ENCODE data around the gene RGS18. TPM values are rescaled to one million over a fixed set of nuclear protein-coding genes. Genes with fewer than 3 reads are reported as not detected.

RGS18 gene
- polyA plus RNA-seq, 3 donors = 43.7 to 57.0 (median 49.0) TPM

DNA sequence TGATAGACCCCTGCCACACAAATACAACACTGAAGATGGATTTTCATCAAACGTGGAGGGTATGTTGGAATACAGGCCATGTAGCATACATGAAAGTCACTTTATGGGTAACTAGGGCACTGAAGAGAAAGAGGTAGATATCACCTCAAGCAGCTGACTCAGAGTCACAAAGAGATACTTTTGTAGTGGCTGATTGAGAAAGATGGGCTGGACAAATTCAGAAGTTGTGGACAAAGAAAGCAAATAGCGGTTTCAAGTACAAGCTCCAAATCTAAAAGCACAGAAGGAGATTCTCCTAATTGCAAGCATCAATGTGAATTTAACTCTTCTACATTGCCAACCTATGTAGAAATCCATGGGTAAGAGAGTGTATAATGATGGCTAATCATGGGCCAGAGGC, 35.0 kb upstream of the RGS18 start:
- Histone ChIP-seq H3K79me2 (ENCODE audit: insufficient read depth, low read length) (no peaks in the 10 kb centered on the region), H3K9me3 (replicated peaks in 1 of 2; ENCODE audit: control insufficient read depth in 1 of 2, insufficient read depth in 1 of 2, low read length in 2 of 2) (no peaks in the 10 kb centered on the region), H4K20me1 (ENCODE audit: insufficient read depth, low read length) (no peaks in the 10 kb centered on the region), H3K4me3 (replicated peaks in 1 of 3; ENCODE audit: low read depth in 2 of 3, low read length in 3 of 3) (no peak overlapping the region), H3K4me1 (ENCODE audit: control insufficient read depth in 1 of 2, insufficient read depth in 2 of 2, low read length in 2 of 2) (no peaks in the 10 kb centered on the region), H3K27me3 (ENCODE audit: control insufficient read depth in 2 of 2, insufficient read depth in 2 of 2, low read length in 2 of 2) (no peaks in the 10 kb centered on the region), H2AFZ (ENCODE audit: insufficient read depth, low read depth, low read length, poor library complexity, severe bottlenecking) (no peak overlapping the region), H3K9ac (ENCODE audit: insufficient read depth, low read length, poor library complexity, severe bottlenecking) (no peak overlapping the region), H3K27ac (ENCODE audit: low read depth in 1 of 2, low read length in 2 of 2) (no peak overlapping the region), H3K36me3 (replicated peaks in 1 of 2; ENCODE audit: control insufficient read depth in 1 of 2, insufficient read depth in 2 of 2, low read length in 2 of 2) (no peaks in the 10 kb centered on the region), H3K4me2 (replicated peaks; ENCODE audit: extremely low read depth, low read length, poor library complexity, severe bottlenecking) (no peak overlapping the region)
- H3K27me3 Mint-ChIP-seq (ENCODE audit: low read depth in 3 of 3) = peaks cover 0 to 1% (median 0%) of the 10 kb centered on the region in 3 donors
- intact Hi-C loops (cut with micrococcal nuclease) = no loop called here
- WGBS (ENCODE audit: insufficient coverage) = no CpG with 5 or more reads among the region's 2 CpGs
- no peaks in the 10 kb centered on the region for H3K36me3 Mint-ChIP-seq
- no peak overlapping the region for H3K27ac Mint-ChIP-seq
- no peak overlapping the region for H3K4me3 Mint-ChIP-seq
- peaks cover 0 to 11% (median 5%) of the 10 kb centered on the region in 7 donors for H3K9me3 Mint-ChIP-seq
- DNase-seq = no peak
- no peaks in the 10 kb centered on the region for H3K4me1 Mint-ChIP-seq
- TF ChIP-seq, protein P1, sequence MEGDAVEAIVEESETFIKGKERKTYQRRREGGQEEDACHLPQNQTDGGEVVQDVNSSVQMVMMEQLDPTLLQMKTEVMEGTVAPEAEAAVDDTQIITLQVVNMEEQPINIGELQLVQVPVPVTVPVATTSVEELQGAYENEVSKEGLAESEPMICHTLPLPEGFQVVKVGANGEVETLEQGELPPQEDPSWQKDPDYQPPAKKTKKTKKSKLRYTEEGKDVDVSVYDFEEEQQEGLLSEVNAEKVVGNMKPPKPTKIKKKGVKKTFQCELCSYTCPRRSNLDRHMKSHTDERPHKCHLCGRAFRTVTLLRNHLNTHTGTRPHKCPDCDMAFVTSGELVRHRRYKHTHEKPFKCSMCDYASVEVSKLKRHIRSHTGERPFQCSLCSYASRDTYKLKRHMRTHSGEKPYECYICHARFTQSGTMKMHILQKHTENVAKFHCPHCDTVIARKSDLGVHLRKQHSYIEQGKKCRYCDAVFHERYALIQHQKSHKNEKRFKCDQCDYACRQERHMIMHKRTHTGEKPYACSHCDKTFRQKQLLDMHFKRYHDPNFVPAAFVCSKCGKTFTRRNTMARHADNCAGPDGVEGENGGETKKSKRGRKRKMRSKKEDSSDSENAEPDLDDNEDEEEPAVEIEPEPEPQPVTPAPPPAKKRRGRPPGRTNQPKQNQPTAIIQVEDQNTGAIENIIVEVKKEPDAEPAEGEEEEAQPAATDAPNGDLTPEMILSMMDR (IDR thresholded peaks at IDR 0.05) = no peak

- no peak overlapping the region for H3K4me3 Mint-ChIP-seq
- no peaks in the 10 kb centered on the region for H4K20me1 ChIP-seq (ENCODE audit: insufficient read depth, low read length)
- no peaks in the 10 kb centered on the region for H3K4me1 ChIP-seq (ENCODE audit: control insufficient read depth in 1 of 2, insufficient read depth in 2 of 2, low read length in 2 of 2)
- H3K27me3 Mint-ChIP-seq (ENCODE audit: low read depth in 3 of 3) = peaks cover 0 to 1% (median 0%) of the 10 kb centered on the region in 3 donors
- no peaks in the 10 kb centered on the region for H3K36me3 ChIP-seq (replicated peaks in 1 of 2; ENCODE audit: control insufficient read depth in 1 of 2, insufficient read depth in 2 of 2, low read length in 2 of 2)
- H3K9me3 Mint-ChIP-seq = peaks cover 0 to 8% (median 5%) of the 10 kb centered on the region in 7 donors
- H3K27ac Mint-ChIP-seq = no peak overlapping the region
- no peak overlapping the region for H2AFZ ChIP-seq (ENCODE audit: insufficient read depth, low read depth, low read length, poor library complexity, severe bottlenecking)
- no peak for DNase-seq
- H3K79me2 ChIP-seq (ENCODE audit: insufficient read depth, low read length) = no peaks in the 10 kb centered on the region
- H3K4me2 ChIP-seq (replicated peaks; ENCODE audit: extremely low read depth, low read length, poor library complexity, severe bottlenecking) = no peak overlapping the region
- H3K9ac ChIP-seq (ENCODE audit: insufficient read depth, low read length, poor library complexity, severe bottlenecking) = no peak overlapping the region
- no peaks in the 10 kb centered on the region for H3K36me3 Mint-ChIP-seq
- intact Hi-C loops (cut with micrococcal nuclease) = no loop called here
- no peak overlapping the region for H3K27ac ChIP-seq (ENCODE audit: low read depth in 1 of 2, low read length in 2 of 2)
- no peaks in the 10 kb centered on the region for H3K9me3 ChIP-seq (replicated peaks in 1 of 2; ENCODE audit: control insufficient read depth in 1 of 2, insufficient read depth in 1 of 2, low read length in 2 of 2)
- no peaks in the 10 kb centered on the region for H3K4me1 Mint-ChIP-seq
- no CpG with 5 or more reads among the region's 2 CpGs for WGBS (ENCODE audit: insufficient coverage)
- no peak overlapping the region for H3K4me3 ChIP-seq (replicated peaks in 1 of 3; ENCODE audit: low read depth in 2 of 3, low read length in 3 of 3)
- H3K27me3 ChIP-seq (ENCODE audit: control insufficient read depth in 2 of 2, insufficient read depth in 2 of 2, low read length in 2 of 2) = no peaks in the 10 kb centered on the region
- TF ChIP-seq, protein P1 (IDR thresholded peaks at IDR 0.05) = no peak
Observed at GRCh38 chr1:192126030-192126619, 32.1 kb upstream of the RGS18 start.
